Adrenal gland (tissue), 12 donors: ENCODE results near the gene CDK16. TPM values are rescaled to one million over a fixed set of nuclear protein-coding genes. Genes with fewer than 3 reads are reported as not detected.

Source experiments
- DNase-seq, 7 donors: peaks; one replicate each; pipeline ENCODE4 v3.0.0-alpha.2; 2019 to 2020
- H3K27ac ChIP-seq, 5 donors: fragments of 200-600 bp; sonication (generic) in 4 of 5; 1 replicate in 3 of 5; 2 replicates in 2 of 5; pipeline versions ENCODE4 v1.5.1 to v1.8.0; 2016 to 2020; ENCODE audit warnings: mild to moderate bottlenecking in 1 of 5
- H3K27me3 ChIP-seq: fragments of 200-600 bp; 2 replicates; pipeline ENCODE4 v1.8.0; 2021
- H3K36me3 ChIP-seq, 2 donors: fragments of 200-600 bp; replicated peaks in 1 of 2; 1 replicate in 1 of 2; 2 replicates in 1 of 2; pipeline versions ENCODE4 v1.5.1 to v1.8.0; 2018 to 2022
- H3K4me1 ChIP-seq, 2 donors: fragments of 200-600 bp; replicated peaks in 1 of 2; 1 replicate in 1 of 2; 2 replicates in 1 of 2; pipeline versions ENCODE4 v1.5.1 to v1.8.0; 2018 to 2021
- H3K4me3 ChIP-seq, 4 donors: fragments of 200-600 bp; sonication (generic) in 3 of 4; one replicate each; pipeline ENCODE4 v1.5.1; 2016 to 2018
- H3K9me3 ChIP-seq, 3 donors: fragments of 200-600 bp; sonication (generic) in 1 of 3; replicated peaks in 1 of 3; 1 replicate in 2 of 3; 2 replicates in 1 of 3; pipeline versions ENCODE4 v1.5.1 to v1.8.0; 2016 to 2021
- CTCF ChIP-seq, 6 experiments: fragments of 450-650 bp in 4 of 6; fragments of 200-600 bp in 2 of 6; sonication (generic) in 1 of 6; IDR thresholded peaks; 1 replicate in 5 of 6; 2 replicates in 1 of 6; pipeline versions ENCODE4 v1.5.1 to v1.8.0; 2016 to 2021; ENCODE audit warnings: antibody characterized with exemption in 6 of 6, mild to moderate bottlenecking in 2 of 6, moderate library complexity in 1 of 6
- POLR2A ChIP-seq, 2 donors: fragments of 450-650 bp; IDR thresholded peaks; one replicate each; pipeline ENCODE4 v1.6.1; 2017; ENCODE audit warnings: antibody characterized with exemption in 2 of 2, mild to moderate bottlenecking in 2 of 2, moderate library complexity in 1 of 2
- WGBS, 4 donors: extraction: QIAGEN DNeasy Blood & Tissue Kit in 2 of 4; methylation state at CpG; one replicate each; pipeline versions ENCODE4 v1.1.5 to v1.1.7; 2013 to 2017; 5-methylcytosine and 5-hydroxymethylcytosine counted together
- intact Hi-C, 2 donors: fragments of 100-400 bp; cut with DNase I; formaldehyde crosslinking; loops; one replicate each; pipeline versions ENCODE4 v1.14.1 to v1.15.0; 2022 to 2023
- polyA plus RNA-seq, 3 donors: library from polyadenylated mRNA; stranded (reverse); fragments of 200-250 nt in 2 of 3; fragments of 350-450 nt in 1 of 3; fragmentation: Illumina TruSeq in 1 of 3; extraction: RNeasy Lipid Tissue Mini Kit (QIAGEN cat#74804) in 1 of 3; gene quantifications; one replicate each; pipeline ENCODE4 v1.2.3, GENCODE V29; 2013 to 2014
- total RNA-seq, 9 donors: library from RNA; depleted of rRNA in 4 of 9; stranded (reverse); fragments of >200 nt in 4 of 9; fragments of 120-200 nt in 1 of 9; fragmentation: NEBNext Ultra II Directional in 1 of 9; extraction: Animal tissue kit (Norgen Biotek cat#: 25700) in 1 of 9; gene quantifications; one replicate each; pipeline versions ENCODE4 v1.1.0 to v1.2.4, GENCODE V29; 2013 to 2023
- donor health status: healthy with polysubstance abuse.
- donor health status: Bipolar disorder and iron deficiency.
- donor health status: DM: yes; HTN: yes; CAD: no.
- donor health status: DM: no; HTN: no; CAD: no.
- donor health status: DM: no; HTN: no; CAD: no.
- donor health status: DM: yes; HTN: yes; CAD: no.

CDK16 gene
- total and polyA plus RNA-seq, 12 donors, result 50.5 to 187 (median 115) TPM

- DNase-seq, result no peak
- TF ChIP-seq CTCF (IDR thresholded peaks at IDR 0.05) (no peak), POLR2A (IDR thresholded peaks at IDR 0.05) (no peak)
- Histone ChIP-seq H3K4me3 (no peak overlapping the region), H3K36me3 (peaks cover 0 to 41% of the 10 kb centered on the region in 2 donors), H3K27me3 (no peaks in the 10 kb centered on the region), H3K27ac (no peak overlapping the region), H3K4me1 (no peaks in the 10 kb centered on the region), H3K9me3 (no peaks in the 10 kb centered on the region)
- intact Hi-C loops, result loop anchor here in 1 of 2 donors (10.0 kb wide), 1 partner anchor 60 kb away; no protein-coding TSS in a partner anchor
- 82 to 98% (median 87%) methylated on average over 9 to 10 of the region's 10 CpGs for WGBS, 4 donors
These were observed 26.7 kb downstream of the CDK16 start for GRCh38 chrX:47245156-47245555.

GRCh38 chrX:47247206-47247998 is 28.9 kb downstream of the CDK16 start:
- intact Hi-C loops, result loop anchor here in 1 of 2 donors (10.0 kb wide), 1 partner anchor 57 kb away; no protein-coding TSS in a partner anchor
- H3K4me3 ChIP-seq, result no peak overlapping the region
- H3K9me3 ChIP-seq, result no peaks in the 10 kb centered on the region
- H3K4me1 ChIP-seq, result no peaks in the 10 kb centered on the region
- H3K36me3 ChIP-seq, result peaks cover 0 to 23% of the 10 kb centered on the region in 2 donors
- H3K27me3 ChIP-seq, result no peaks in the 10 kb centered on the region
- TF ChIP-seq CTCF (IDR thresholded peaks at IDR 0.05) (no peak), POLR2A (IDR thresholded peaks at IDR 0.05) (no peak)
- WGBS, 4 donors, result 82 to 88% (median 85%) methylated on average over 14 to 23 of the region's 23 CpGs
- DNase-seq, result no peak
- no peak overlapping the region for H3K27ac ChIP-seq

GRCh38 chrX:47247999-47248320 is 29.5 kb downstream of the CDK16 start:
- intact Hi-C loops, result loop anchor here in 1 of 2 donors (10.0 kb wide), 1 partner anchor 57 kb away; no protein-coding TSS in a partner anchor
- no peak for DNase-seq

More at GRCh38 chrX:47247999-47248320, 29.5 kb downstream of the CDK16 start:
- WGBS, 4 donors, result 75 to 90% (median 83%) methylated on average over 13 of the region's 13 CpGs
- Histone ChIP-seq H3K36me3 (peaks cover 0 to 18% of the 10 kb centered on the region in 2 donors), H3K27ac (no peak overlapping the region), H3K9me3 (no peaks in the 10 kb centered on the region), H3K27me3 (no peaks in the 10 kb centered on the region), H3K4me1 (no peaks in the 10 kb centered on the region), H3K4me3 (no peak overlapping the region)
- no peak for TF ChIP-seq POLR2A (IDR thresholded peaks at IDR 0.05)
- no peak for TF ChIP-seq CTCF (IDR thresholded peaks at IDR 0.05)
